IPS DF 6.9 (cell line): ENCODE measurements around the gene ELOB.

Source experiments
- DNase-seq: peaks from one replicate; pipeline ENCODE4 v3.0.0-alpha.2; 2013; ENCODE audit warnings: low read depth, low spot score
- H3K27ac ChIP-seq: one replicate; pipeline ENCODE4 v1.5.1; 2013; ENCODE audit warnings: low read length, control low read depth
- H3K27me3 ChIP-seq: 2 replicates; pipeline ENCODE4 v1.6.1; 2013; ENCODE audit warnings: mild to moderate bottlenecking, low read length; ENCODE audit not compliant: control insufficient read depth, insufficient read depth
- H3K36me3 ChIP-seq: 2 replicates; pipeline ENCODE4 v1.6.1; 2013; ENCODE audit warnings: low read length; ENCODE audit not compliant: control insufficient read depth, insufficient read depth
- H3K4me1 ChIP-seq: 2 replicates; pipeline ENCODE4 v1.6.1; 2013; ENCODE audit warnings: low read length; ENCODE audit not compliant: control insufficient read depth, insufficient read depth
- H3K4me3 ChIP-seq: 2 replicates; pipeline ENCODE4 v1.5.1; 2013; ENCODE audit warnings: mild to moderate bottlenecking, low read length
- H3K9me3 ChIP-seq: 2 replicates; pipeline ENCODE4 v1.6.1; 2013; ENCODE audit warnings: low read length, inconsistent platforms; ENCODE audit not compliant: control insufficient read depth, insufficient read depth
- whole genome bisulfite sequencing: extraction: QIAGEN DNeasy Blood & Tissue Kit; methylation state at CpG from one replicate; pipeline ENCODE4 v1.1.7; 2013; ENCODE audit warnings: mixed read lengths, missing lambda C conversion rate; ENCODE audit not compliant: insufficient read length, insufficient coverage; 5-methylcytosine and 5-hydroxymethylcytosine counted together

The ELOB gene

DNA sequence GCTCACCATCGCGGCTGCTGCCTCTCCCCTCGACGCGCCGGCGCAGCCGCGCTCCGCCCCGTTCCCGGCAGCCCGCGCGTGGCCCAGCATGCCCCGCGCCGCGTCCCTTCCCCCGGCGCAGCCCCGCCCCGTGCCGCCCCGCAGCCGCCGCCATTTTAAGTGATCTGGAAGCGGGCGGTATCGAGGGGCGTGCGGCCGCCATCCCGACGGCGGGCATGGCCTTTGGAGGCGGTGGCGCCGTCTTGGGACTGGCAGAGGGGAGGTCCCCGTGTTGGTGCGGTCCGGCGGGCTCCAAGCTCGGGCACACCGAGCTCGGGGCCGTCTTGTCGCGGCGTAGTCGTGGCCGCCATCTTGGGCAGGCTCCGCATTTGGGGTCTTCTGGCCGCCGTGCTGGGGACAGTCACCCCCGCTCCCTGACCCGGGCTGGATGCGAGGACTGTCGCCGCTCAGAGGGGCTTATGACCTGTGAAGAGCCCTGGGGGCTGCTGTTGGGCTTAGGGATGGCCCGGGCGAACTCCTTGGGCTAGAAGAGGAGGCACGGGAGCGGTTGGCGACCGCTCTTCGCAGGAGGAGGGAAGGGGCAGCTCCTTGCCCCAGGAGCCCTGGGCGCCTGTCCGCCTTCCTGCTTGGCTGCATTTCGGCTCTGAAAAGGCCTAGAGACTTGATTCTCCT, at the start of gene ELOB:
Gene ELOB, minus strand, starts transcription at position 50 of the 672 bp plus-strand sequence. Its CDS starts 41 bp downstream, at position 9.
- H3K9me3 ChIP-seq, result no peaks in the 10 kb centered on the region
- H3K27ac ChIP-seq, result no peak within 1 kb of the TSS
- DNase-seq, result no peak
- no peaks in the 10 kb centered on the region for H3K27me3 ChIP-seq
- H3K4me1 ChIP-seq, result peaks cover 5% of the 10 kb centered on the region
- peak within 1 kb of the TSS; percentile 95 for H3K4me3 ChIP-seq
- peaks cover 10% of the 10 kb centered on the region for H3K36me3 ChIP-seq
- WGBS, result no CpG with 5 or more reads among the region's 70 CpGs

DNA sequence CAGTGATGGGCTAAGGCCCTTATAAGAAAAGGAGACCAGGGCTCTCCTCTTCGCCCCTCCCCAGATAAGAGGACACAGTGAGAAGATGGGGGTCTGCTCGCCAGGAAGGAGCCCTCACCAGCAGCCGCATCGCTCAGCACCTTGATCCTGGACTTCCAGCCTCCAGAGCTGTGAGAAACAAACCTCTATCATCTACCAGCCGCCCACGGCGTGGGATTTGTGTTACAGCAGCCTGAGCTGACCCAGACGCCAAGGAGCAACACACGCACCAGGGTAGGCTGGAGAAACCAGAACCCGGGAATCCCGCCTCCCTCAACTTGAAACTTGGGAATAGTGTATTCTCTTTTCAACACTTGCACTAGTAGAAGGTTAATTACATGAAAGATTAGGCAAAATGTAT, 48.8 kb upstream of the ELOB start:
- no peak overlapping the region for H3K4me3 ChIP-seq
- WGBS, result no CpG with 5 or more reads among the region's 11 CpGs
- no peaks in the 10 kb centered on the region for H3K27me3 ChIP-seq
- no peak overlapping the region for H3K27ac ChIP-seq
- no peak for DNase-seq
- no peaks in the 10 kb centered on the region for H3K9me3 ChIP-seq
- no peaks in the 10 kb centered on the region for H3K4me1 ChIP-seq
- no peaks in the 10 kb centered on the region for H3K36me3 ChIP-seq

DNA sequence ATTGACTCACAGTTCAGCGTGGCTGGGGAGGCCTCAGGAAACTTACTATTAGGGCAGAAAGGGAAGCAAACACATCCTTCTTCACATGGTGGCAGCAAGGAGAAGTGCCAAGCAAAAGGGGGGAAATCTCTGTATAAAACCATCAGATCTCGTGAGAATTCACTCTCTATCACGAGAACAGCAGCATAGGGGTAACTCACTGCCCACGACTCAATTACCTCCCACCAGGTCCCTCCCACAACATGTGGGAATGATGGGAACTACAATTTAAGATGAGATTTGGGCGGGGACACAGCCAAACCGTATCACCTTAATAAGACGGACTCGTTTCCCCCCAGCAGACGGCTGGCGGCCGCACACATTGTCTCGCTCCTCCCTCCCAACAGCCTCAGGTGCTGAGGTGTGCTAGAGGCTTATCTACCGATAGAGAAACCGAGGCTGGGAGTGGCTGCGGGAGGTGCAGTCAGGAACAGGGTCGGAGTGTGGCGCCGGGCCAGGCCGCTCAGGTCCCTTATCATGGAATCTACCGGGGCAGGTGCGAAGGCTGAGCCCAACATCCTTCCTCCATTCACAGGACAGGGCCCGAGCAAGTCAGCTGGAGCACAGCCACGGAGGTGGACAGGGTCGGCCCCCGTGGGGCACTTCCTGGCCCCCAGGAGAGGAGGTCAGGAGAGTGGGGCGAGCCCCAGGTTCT, 48.1 kb upstream of the ELOB start:
- Histone ChIP-seq H3K9me3 (no peaks in the 10 kb centered on the region), H3K27ac (no peak overlapping the region), H3K27me3 (no peaks in the 10 kb centered on the region), H3K36me3 (no peaks in the 10 kb centered on the region), H3K4me1 (no peaks in the 10 kb centered on the region), H3K4me3 (no peak overlapping the region)
- no CpG with 5 or more reads among the region's 26 CpGs for WGBS
- DNase-seq, result no peak

DNA sequence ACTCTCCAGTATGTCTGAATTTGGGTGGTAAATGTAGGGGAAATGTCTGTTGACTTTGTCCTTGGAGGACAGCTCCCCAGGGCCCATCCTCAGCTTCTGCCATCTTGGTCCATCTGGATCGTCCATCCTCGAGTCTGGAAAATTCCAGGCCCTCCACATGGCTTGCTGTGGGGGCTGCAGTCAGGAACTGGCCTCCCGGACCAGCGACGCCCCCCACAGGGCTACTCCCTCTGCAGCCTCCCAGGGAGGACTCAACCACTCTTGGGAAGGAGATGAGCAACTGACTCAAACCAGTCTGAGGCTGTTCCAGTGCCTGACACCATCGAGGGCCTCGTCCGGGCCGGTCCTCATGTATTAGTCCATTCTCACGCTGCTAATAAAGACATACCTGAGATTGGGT, 47.5 kb upstream of the ELOB start:
- WGBS, result no CpG with 5 or more reads among the region's 10 CpGs
- H3K36me3 ChIP-seq, result no peaks in the 10 kb centered on the region
- no peak overlapping the region for H3K27ac ChIP-seq
- H3K4me1 ChIP-seq, result no peaks in the 10 kb centered on the region
- H3K9me3 ChIP-seq, result no peaks in the 10 kb centered on the region
- no peaks in the 10 kb centered on the region for H3K27me3 ChIP-seq
- H3K4me3 ChIP-seq, result no peak overlapping the region
- no peak for DNase-seq

DNA sequence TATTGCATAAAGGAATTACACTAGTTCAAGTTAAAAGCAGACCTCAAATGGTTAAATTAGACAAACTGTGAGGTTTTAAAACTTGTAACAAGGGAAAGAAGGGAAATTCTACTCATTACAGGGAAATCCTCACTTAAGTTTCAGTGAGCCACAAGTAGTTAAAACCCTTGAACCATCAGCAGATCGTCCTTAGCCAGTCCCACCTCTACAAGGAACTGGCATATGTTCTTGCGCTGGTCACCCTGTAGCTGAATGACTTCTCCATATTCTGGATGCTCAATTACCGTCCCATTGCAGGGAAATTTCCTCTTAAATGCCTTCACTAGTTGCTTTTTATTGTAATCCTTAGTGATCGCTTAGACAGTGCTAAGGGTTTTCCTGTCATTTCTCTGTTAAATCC, 45.4 kb upstream of the ELOB start:
- Histone ChIP-seq H3K27ac (no peak overlapping the region), H3K4me1 (no peaks in the 10 kb centered on the region), H3K4me3 (no peak overlapping the region), H3K36me3 (no peaks in the 10 kb centered on the region), H3K27me3 (no peaks in the 10 kb centered on the region), H3K9me3 (no peaks in the 10 kb centered on the region)
- WGBS, result no CpG with 5 or more reads among the region's 4 CpGs
- DNase-seq, result no peak

DNA sequence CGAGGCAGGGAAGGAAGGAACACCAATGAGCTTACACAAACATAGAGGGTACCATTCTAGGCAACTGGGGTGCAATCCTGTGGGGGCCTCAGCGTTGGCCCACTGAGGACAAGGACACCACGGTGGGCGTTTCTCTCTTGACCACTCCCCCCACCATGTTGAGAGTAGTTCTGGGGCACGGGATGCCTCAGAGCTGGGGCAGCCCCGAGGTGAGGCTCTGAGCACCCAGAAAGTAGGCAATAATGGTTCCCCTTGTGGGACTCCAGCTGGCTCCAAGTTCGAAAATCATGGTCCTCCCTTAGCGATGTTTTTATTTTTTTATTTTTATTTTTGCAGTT, 45.0 kb upstream of the ELOB start:
- no CpG with 5 or more reads among the region's 8 CpGs for WGBS
- Histone ChIP-seq H3K9me3 (no peaks in the 10 kb centered on the region), H3K4me1 (no peaks in the 10 kb centered on the region), H3K27me3 (no peaks in the 10 kb centered on the region), H3K27ac (no peak overlapping the region), H3K36me3 (no peaks in the 10 kb centered on the region), H3K4me3 (no peak overlapping the region)
- DNase-seq, result no peak

DNA sequence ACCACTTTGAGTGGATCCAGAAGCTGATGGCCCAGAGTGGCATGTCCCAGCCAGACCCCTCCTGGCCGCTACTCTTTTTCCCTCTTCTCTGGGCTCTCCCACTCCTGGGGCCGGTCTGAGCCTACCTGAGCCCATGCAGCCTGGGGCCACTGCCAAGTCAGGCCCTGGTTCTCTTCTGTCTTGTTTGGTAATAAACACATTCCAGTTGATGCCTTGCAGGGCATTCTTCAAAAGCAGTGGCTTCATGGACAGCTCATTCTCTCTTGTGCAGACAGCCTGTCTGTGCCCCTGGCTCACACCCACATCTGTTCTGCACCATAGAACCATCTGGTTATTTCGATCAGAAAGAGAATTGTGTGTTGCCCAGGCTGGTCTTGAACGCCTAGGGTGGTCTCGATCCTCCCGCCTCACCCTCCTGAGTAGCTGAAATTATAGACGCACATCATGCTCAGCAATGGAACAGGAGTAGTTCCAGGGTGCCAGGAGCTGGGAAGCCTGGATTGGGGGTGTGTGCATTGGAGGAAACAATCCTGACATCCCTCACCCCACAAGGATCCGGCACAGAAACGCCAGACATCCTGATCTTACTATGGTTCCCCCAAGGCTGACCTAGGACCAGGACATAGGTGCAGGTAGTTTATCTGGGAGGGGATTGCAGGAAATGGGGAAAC, 44.5 kb upstream of the ELOB start:
- no peak for DNase-seq
- Histone ChIP-seq H3K4me1 (no peaks in the 10 kb centered on the region), H3K9me3 (no peaks in the 10 kb centered on the region), H3K36me3 (no peaks in the 10 kb centered on the region), H3K4me3 (no peak overlapping the region), H3K27me3 (no peaks in the 10 kb centered on the region), H3K27ac (no peak overlapping the region)
- WGBS, result no CpG with 5 or more reads among the region's 9 CpGs

DNA sequence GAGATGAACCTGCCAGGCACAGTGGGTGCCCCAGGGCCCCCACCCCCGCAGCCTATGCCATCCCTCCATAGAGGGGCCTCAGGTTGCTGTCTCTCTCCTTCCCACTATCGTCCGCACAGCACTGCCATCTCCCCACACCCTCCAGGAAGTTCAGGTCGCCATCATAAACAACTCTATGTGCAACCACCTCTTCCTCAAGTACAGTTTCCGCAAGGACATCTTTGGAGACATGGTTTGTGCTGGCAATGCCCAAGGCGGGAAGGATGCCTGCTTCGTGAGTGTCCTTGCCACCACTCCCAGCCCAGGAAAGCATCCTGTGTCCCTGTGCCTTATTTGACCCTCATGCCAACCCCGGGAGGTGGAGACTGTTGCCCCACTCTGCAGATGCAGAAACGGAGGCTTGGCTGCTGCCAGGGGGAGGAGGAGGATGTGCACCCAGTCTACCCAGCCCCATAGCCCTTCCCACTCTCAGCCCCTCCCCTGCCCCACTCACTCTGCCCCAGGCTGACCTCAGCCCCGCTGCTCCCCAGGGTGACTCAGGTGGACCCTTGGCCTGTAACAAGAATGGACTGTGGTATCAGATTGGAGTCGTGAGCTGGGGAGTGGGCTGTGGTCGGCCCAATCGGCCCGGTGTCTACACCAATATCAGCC, 43.9 kb upstream of the ELOB start:
- H3K4me3 ChIP-seq, result no peak overlapping the region
- no peaks in the 10 kb centered on the region for H3K27me3 ChIP-seq
- no CpG with 5 or more reads among the region's 14 CpGs for whole genome bisulfite sequencing
- no peaks in the 10 kb centered on the region for H3K4me1 ChIP-seq
- H3K36me3 ChIP-seq, result no peaks in the 10 kb centered on the region
- DNase-seq, result no peak
- no peak overlapping the region for H3K27ac ChIP-seq
- no peaks in the 10 kb centered on the region for H3K9me3 ChIP-seq

DNA sequence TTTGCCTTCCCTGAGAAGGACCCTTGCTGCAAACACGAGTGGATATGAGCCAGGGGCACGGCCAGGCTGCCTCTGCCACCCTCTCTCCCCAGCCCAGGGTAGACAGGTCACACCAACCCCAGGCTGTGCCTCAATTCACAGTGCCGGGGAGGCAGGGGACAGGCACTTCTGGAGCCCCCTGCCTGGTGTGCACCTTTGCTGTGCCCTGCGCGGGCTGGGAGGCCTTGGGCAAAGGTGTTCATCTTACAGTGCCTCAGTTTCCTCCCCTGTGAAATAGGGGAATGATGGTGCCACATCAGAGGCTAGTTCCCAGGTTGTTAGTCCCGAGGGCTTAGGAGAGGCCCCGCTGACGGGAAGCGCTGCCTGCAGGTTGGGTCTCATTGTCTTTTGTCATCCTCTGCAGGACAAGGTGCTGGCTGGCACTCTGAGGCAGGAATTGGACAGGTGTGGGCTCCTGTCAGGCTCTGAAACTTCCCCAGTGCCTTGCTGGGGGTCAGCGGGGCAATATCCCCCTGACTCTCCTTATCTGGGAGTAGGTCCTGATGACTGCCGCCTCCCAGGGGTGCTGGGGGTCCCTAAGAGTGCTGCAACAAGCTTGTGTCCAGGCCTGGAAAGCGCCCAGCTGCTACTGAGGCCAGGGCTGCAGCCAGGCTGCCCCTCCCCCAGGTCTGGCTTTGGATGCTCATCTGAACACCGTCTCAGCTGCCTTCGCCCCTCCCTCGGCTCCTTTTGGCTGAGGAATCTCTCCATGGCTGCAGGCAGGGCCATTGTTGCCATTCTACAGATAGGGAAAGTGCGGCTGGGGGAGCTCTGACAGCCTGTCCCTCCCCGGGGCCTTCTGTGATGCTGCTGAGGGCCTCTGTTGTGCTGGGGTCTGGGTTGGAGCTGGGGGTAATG, 43.1 kb upstream of the ELOB start:
- no peaks in the 10 kb centered on the region for H3K9me3 ChIP-seq
- H3K36me3 ChIP-seq, result no peaks in the 10 kb centered on the region
- no peak overlapping the region for H3K4me3 ChIP-seq
- no CpG with 5 or more reads among the region's 17 CpGs for WGBS
- H3K27me3 ChIP-seq, result no peaks in the 10 kb centered on the region
- no peaks in the 10 kb centered on the region for H3K4me1 ChIP-seq
- H3K27ac ChIP-seq, result no peak overlapping the region
- no peak for DNase-seq
